Activated naive CD8-positive, alpha-beta T cell treated with anti-CD3 and anti-CD28 coated beads for 36 hours (primary cell): ENCODE measurements around the gene KRTAP23-1. TPM values are rescaled to one million over a fixed set of nuclear protein-coding genes. Genes with fewer than 3 reads are reported as not detected.

Experiments
- DNase-seq: peaks from one replicate; pipeline ENCODE4 v3.0.0; 2021
- H3K27ac Mint-ChIP-seq: one replicate; pipeline ENCODE4 v1.8.0; 2022; ENCODE audit warnings: mild to moderate bottlenecking, moderate library complexity, mixed read lengths
- H3K27me3 Mint-ChIP-seq: one replicate; pipeline ENCODE4 v1.8.0; 2022; ENCODE audit warnings: mild to moderate bottlenecking, mixed read lengths
- H3K36me3 Mint-ChIP-seq: one replicate; pipeline ENCODE4 v1.8.0; 2021; ENCODE audit warnings: mild to moderate bottlenecking, mixed read lengths
- H3K4me1 Mint-ChIP-seq: one replicate; pipeline ENCODE4 v1.8.0; 2021; ENCODE audit warnings: mixed read lengths
- H3K4me3 Mint-ChIP-seq: one replicate; pipeline ENCODE4 v1.8.0; 2022; ENCODE audit warnings: mild to moderate bottlenecking, moderate library complexity, mixed read lengths
- H3K9me3 Mint-ChIP-seq: one replicate; pipeline ENCODE4 v1.8.0; 2022; ENCODE audit warnings: mixed read lengths
- total RNA-seq, 2 experiments: library from RNA; stranded (reverse); gene quantifications; one replicate each; pipeline ENCODE4 v1.2.3, GENCODE V29; 2021

The KRTAP23-1 gene
- total RNA-seq, 2 experiments from 2014 or later = not detected

DNA sequence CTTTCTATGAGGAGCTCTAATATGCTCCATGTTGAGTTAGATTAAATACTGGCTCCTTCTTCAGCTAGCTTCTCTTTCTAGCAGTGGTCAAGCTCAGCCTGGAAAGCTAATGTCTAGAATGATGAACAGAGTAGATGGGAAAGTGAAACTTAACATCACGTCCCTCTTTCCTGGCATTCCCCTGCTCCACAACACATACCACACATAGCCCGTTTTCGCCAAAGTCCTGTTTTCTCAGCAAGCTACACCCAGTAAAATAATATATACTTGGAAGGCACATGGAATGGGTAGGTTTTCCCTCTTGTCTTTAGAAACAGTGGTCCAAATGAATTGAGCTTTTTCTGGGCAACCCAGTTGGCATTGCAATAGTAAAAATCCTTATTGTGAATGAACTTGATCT lies 14.7 kb downstream of the KRTAP23-1 start:
- Mint-ChIP-seq H3K27ac (no peak overlapping the region), H3K36me3 (no peaks in the 10 kb centered on the region), H3K9me3 (no peaks in the 10 kb centered on the region), H3K4me1 (no peaks in the 10 kb centered on the region), H3K4me3 (no peak overlapping the region), H3K27me3 (no peaks in the 10 kb centered on the region)
- no peak for DNase-seq

DNA sequence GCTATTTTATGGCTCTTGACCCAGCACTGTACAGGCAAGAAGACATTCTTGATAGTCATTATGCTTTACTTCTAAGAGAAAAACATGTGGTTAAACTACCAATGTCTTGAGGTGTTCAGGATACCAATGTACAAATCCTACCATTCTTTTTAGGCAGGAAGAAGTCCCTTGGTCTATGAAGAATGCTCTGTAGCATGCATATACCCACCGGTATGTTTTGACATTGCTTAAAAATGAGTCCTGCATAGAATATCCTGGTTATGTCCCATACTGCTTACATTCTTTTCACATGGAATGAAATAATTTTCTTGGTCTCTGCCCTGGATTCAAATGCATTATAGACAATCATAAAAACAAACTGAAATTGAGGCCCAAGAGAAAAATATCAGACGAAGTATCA lies 15.7 kb downstream of the KRTAP23-1 start:
- H3K27me3 Mint-ChIP-seq = no peaks in the 10 kb centered on the region
- H3K36me3 Mint-ChIP-seq = no peaks in the 10 kb centered on the region
- no peak for DNase-seq
- H3K27ac Mint-ChIP-seq = no peak overlapping the region
- H3K4me1 Mint-ChIP-seq = no peaks in the 10 kb centered on the region
- no peak overlapping the region for H3K4me3 Mint-ChIP-seq
- no peaks in the 10 kb centered on the region for H3K9me3 Mint-ChIP-seq

DNA sequence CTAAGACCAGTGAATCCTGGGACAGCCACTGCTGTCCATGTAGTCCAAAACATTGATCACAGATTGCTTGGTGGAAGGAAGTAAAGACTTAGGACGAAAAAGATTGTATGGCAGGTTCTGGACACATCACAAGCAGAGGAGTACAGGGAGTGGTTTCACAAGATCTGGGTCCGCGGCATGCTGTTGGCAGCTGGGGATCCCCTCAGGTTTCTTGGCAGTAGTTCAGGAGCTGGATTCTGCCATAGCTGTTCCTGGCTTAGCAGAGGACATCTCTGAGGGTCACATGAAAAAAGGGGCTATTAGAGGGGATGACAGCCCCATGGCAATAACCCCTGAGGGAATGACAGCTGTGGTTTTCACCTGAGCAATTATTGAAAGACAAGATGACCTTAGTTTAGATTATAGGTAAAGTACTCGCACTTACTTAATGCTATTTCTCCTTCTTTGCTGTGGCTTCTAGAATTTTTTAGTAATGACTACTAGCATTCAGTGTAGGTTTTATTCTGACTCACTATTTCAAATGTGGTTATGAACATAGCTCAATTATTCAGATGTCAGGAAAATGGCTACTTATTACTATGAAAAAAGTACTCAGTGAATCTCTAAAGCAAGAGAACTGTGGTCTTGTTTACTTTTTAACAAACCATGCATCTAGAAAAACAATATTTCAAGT lies 19.1 kb downstream of the KRTAP23-1 start:
- Mint-ChIP-seq H3K4me1 (no peaks in the 10 kb centered on the region), H3K9me3 (peaks cover 11% of the 10 kb centered on the region), H3K27ac (no peak overlapping the region), H3K27me3 (peaks cover 5% of the 10 kb centered on the region), H3K36me3 (no peaks in the 10 kb centered on the region), H3K4me3 (no peak overlapping the region)
- DNase-seq = no peak

DNA sequence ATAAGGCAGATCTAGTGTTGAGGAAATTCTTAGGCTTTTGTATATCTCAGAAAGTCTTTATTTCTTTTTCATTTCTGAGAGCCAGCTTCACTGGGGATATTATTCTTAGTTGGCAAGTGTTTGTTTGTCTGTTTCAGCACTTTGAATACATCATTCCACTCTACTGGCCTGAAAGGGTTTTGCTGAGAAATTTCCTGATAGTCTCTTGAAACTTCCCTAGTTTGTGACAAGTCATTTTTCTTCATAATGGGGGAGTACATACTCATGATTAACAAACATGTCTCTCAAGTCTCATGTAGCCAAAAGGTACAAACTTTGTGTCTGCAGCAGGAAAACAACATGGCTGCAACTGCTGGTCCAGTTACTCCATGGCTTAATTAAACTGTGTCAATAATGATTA lies 22.0 kb downstream of the KRTAP23-1 start:
- no peaks in the 10 kb centered on the region for H3K36me3 Mint-ChIP-seq
- H3K27me3 Mint-ChIP-seq = peaks cover 5% of the 10 kb centered on the region
- H3K4me3 Mint-ChIP-seq = no peak overlapping the region
- no peak for DNase-seq
- H3K9me3 Mint-ChIP-seq = peaks cover 11% of the 10 kb centered on the region
- H3K4me1 Mint-ChIP-seq = no peaks in the 10 kb centered on the region
- no peak overlapping the region for H3K27ac Mint-ChIP-seq

DNA sequence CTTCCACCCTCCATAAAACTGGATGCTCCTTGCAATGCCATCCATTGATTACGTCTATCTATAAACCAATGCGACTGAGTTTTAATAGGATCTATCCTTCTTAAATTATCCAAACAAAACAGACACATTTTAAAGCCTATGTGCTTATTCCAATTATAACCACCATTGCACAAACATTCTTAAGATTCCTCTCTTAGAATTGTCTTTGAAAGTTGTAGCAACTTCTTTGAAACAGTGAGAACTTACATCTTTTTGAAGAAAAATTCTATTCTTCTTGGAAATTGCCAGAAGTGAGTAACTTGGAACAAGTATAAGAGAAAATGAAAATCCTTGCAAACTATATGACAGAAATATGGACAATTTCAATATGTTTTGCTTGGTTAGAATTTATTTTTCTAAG lies 28.2 kb downstream of the KRTAP23-1 start, which contains the start of gene KRTAP26-1:
Gene KRTAP26-1, minus strand, starts transcription at position 101 of the 400 bp plus-strand sequence. CDS start 280 bp downstream, outside the sequence.
- Mint-ChIP-seq H3K27me3 (peaks cover 5% of the 10 kb centered on the region), H3K4me3 (no peak within 1 kb of the TSS), H3K27ac (no peak within 1 kb of the TSS), H3K4me1 (no peaks in the 10 kb centered on the region), H3K9me3 (peaks cover under 1% of the 10 kb centered on the region), H3K36me3 (no peaks in the 10 kb centered on the region)
- no peak for DNase-seq

DNA sequence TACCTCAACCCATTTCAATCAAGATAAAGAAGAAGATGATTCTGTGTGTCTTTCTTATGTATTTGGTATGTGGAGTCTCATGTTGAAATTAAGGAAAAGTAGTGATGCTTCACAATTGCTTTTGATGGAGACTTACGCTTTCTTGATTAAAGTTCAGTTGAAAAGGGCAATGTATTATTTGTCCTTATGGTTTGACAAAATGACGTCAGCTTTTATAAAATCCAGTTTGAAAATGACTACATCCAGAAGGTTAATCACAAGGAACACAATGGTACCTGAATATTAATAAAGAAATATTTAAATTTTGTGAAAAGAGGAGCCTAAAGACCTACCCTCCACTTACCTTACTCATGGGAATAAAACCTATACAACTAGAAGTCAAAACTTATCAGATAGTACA lies 32.7 kb downstream of the KRTAP23-1 start:
- H3K36me3 Mint-ChIP-seq = no peaks in the 10 kb centered on the region
- no peak overlapping the region for H3K27ac Mint-ChIP-seq
- H3K27me3 Mint-ChIP-seq = peaks cover 10% of the 10 kb centered on the region
- H3K9me3 Mint-ChIP-seq = no peaks in the 10 kb centered on the region
- DNase-seq = no peak
- H3K4me3 Mint-ChIP-seq = no peak overlapping the region
- H3K4me1 Mint-ChIP-seq = no peaks in the 10 kb centered on the region

DNA sequence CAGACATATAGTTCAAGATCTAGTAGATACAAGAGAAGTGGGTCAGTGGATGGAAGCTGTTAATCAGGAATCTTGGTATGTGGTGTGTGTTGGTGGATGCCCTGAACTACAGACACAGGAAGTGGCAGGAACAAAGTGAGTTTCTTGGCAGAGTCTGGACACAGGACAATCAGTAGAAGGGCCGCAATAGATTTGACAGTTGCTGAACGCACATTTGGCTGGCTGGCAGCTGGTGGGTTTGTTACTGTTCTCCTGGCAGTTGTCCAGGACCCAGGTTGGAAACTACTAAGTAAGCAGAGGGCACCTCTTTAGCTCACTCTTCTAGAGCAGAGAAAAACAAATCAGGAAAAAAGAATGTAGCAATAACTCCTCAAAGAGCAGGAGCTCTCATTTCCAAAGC lies 41.5 kb downstream of the KRTAP23-1 start:
- Mint-ChIP-seq H3K9me3 (no peaks in the 10 kb centered on the region), H3K4me1 (no peaks in the 10 kb centered on the region), H3K36me3 (no peaks in the 10 kb centered on the region), H3K27me3 (no peaks in the 10 kb centered on the region), H3K27ac (no peak overlapping the region), H3K4me3 (no peak overlapping the region)
- no peak for DNase-seq

DNA sequence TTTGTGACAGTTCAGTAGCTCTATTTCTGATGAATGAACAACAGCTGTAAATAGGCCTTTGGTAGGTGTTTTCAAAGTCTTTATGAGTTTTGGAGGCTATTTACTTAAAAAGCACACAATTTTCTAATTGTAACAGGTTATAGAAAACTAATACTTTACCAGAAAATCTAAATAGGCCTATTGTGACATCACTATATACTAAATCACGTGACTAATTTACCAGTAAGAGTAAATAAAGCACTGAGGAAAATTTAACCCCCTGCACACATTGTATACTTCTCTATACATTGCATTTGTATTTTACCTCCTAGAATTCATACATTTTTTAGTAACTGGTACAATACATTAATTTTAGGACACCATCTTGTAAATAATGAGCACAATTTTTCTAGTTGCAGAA lies 43.3 kb downstream of the KRTAP23-1 start:
- no peaks in the 10 kb centered on the region for H3K4me1 Mint-ChIP-seq
- no peaks in the 10 kb centered on the region for H3K36me3 Mint-ChIP-seq
- peaks cover 3% of the 10 kb centered on the region for H3K9me3 Mint-ChIP-seq
- H3K27ac Mint-ChIP-seq = no peak overlapping the region
- no peak for DNase-seq
- H3K27me3 Mint-ChIP-seq = no peaks in the 10 kb centered on the region
- H3K4me3 Mint-ChIP-seq = no peak overlapping the region

Other genes with a start within 250 kb of the KRTAP23-1 start
- not detected for gene CLDN17, start 181.8 kb downstream of the KRTAP23-1 start, total RNA-seq
- not detected for gene CLDN8, start 132.5 kb downstream of the KRTAP23-1 start, total RNA-seq
- not detected for gene KRTAP24-1, start 65.7 kb downstream of the KRTAP23-1 start, total RNA-seq
- gene KRTAP25-1, start 59.1 kb downstream of the KRTAP23-1 start, total RNA-seq = not detected
- not detected for gene KRTAP26-1, start 28.3 kb downstream of the KRTAP23-1 start, total RNA-seq
- not detected for gene KRTAP27-1, start 10.9 kb downstream of the KRTAP23-1 start, total RNA-seq
- gene KRTAP13-2, start 23.7 kb upstream of the KRTAP23-1 start, total RNA-seq = not detected
- not detected for gene KRTAP13-1, start 47.4 kb upstream of the KRTAP23-1 start, total RNA-seq
- gene KRTAP13-3, start 77.3 kb upstream of the KRTAP23-1 start, total RNA-seq = not detected
- not detected for gene KRTAP13-4, start 81.6 kb upstream of the KRTAP23-1 start, total RNA-seq
- gene KRTAP15-1, start 91.7 kb upstream of the KRTAP23-1 start, total RNA-seq = not detected
- gene KRTAP19-1, start 131.8 kb upstream of the KRTAP23-1 start, total RNA-seq = not detected
- gene KRTAP19-2, start 138.8 kb upstream of the KRTAP23-1 start, total RNA-seq = not detected
- gene KRTAP19-3, start 143.4 kb upstream of the KRTAP23-1 start, total RNA-seq = not detected
- not detected for gene KRTAP19-4, start 148.6 kb upstream of the KRTAP23-1 start, total RNA-seq
- not detected for gene KRTAP19-5, start 153.5 kb upstream of the KRTAP23-1 start, total RNA-seq
- gene KRTAP19-6, start 193.3 kb upstream of the KRTAP23-1 start, total RNA-seq = not detected
- gene KRTAP19-7, start 212.7 kb upstream of the KRTAP23-1 start, total RNA-seq = not detected
- gene KRTAP22-2, start 241.8 kb upstream of the KRTAP23-1 start, total RNA-seq = not detected
- gene KRTAP6-3, start 243.8 kb upstream of the KRTAP23-1 start, total RNA-seq = not detected